ENCODE measurements around the gene SOHLH2.
A peak's percentile ranks its signal among the peaks of the same experiment; 100 is the strongest.

SOHLH2 gene

GRCh38 chr13:36231236-36231635 lies 16.9 kb upstream of the SOHLH2 start:
- peaks cover 13% of the 10 kb centered on the region for H3K36me3 Mint-ChIP-seq (ENCODE audit: low read depth)

GRCh38 chr13:36224730-36225129 lies 10.4 kb upstream of the SOHLH2 start:
- H3K36me3 Mint-ChIP-seq (ENCODE audit: low read depth): peaks cover 8% of the 10 kb centered on the region
- peaks cover 25% of the 10 kb centered on the region for H3K9me3 Mint-ChIP-seq
- no peak for TF ChIP-seq CTCF (IDR thresholded peaks at IDR 0.05; ENCODE audit: unreplicated experiment in 3 of 3)
- no peak overlapping the region for H3K4me3 Mint-ChIP-seq
- H3K27ac Mint-ChIP-seq: no peak overlapping the region
- no peaks in the 10 kb centered on the region for H3K27me3 Mint-ChIP-seq (ENCODE audit: low read depth)
- peaks cover 10% of the 10 kb centered on the region for H3K4me1 Mint-ChIP-seq

More at GRCh38 chr13:36231236-36231635, 16.9 kb upstream of the SOHLH2 start:
- Mint-ChIP-seq H3K4me3 (no peak overlapping the region), H3K27ac (no peak overlapping the region), H3K4me1 (no peaks in the 10 kb centered on the region), H3K27me3 (ENCODE audit: low read depth) (no peaks in the 10 kb centered on the region), H3K9me3 (peaks cover 30% of the 10 kb centered on the region)
- no peak for TF ChIP-seq CTCF (IDR thresholded peaks at IDR 0.05; ENCODE audit: unreplicated experiment in 3 of 3)

GRCh38 chr13:36219883-36220282 lies 5.5 kb upstream of the SOHLH2 start:
- Mint-ChIP-seq H3K27ac (no peak overlapping the region), H3K27me3 (ENCODE audit: low read depth) (peaks cover 4% of the 10 kb centered on the region), H3K4me1 (peaks cover 15% of the 10 kb centered on the region), H3K36me3 (ENCODE audit: low read depth) (peaks cover 4% of the 10 kb centered on the region), H3K9me3 (peaks cover 26% of the 10 kb centered on the region), H3K4me3 (no peak overlapping the region)
- TF ChIP-seq CTCF (IDR thresholded peaks at IDR 0.05; ENCODE audit: unreplicated experiment in 3 of 3): no peak

GRCh38 chr13:36217456-36217855 lies 3.1 kb upstream of the SOHLH2 start:
- peaks cover 23% of the 10 kb centered on the region for H3K4me1 Mint-ChIP-seq
- peaks cover 14% of the 10 kb centered on the region for H3K9me3 Mint-ChIP-seq
- peaks cover 8% of the 10 kb centered on the region for H3K27me3 Mint-ChIP-seq (ENCODE audit: low read depth)
- no peaks in the 10 kb centered on the region for H3K36me3 Mint-ChIP-seq (ENCODE audit: low read depth)
- H3K4me3 Mint-ChIP-seq: no peak overlapping the region
- TF ChIP-seq CTCF (IDR thresholded peaks at IDR 0.05; ENCODE audit: unreplicated experiment in 3 of 3): no peak
- H3K27ac Mint-ChIP-seq: peak overlapping the region in 1 of 3 experiments; percentile 46

GRCh38 chr13:36212789-36213188 lies 1.6 kb downstream of the SOHLH2 start:
- peaks cover 8% of the 10 kb centered on the region for H3K9me3 Mint-ChIP-seq
- TF ChIP-seq CTCF (IDR thresholded peaks at IDR 0.05; ENCODE audit: unreplicated experiment in 3 of 3): no peak
- H3K27ac Mint-ChIP-seq: peak overlapping the region; percentile 40 to 50 (median 43)

GRCh38 chr13:36211567-36211966 lies 2.8 kb downstream of the SOHLH2 start:
- H3K4me1 Mint-ChIP-seq: peaks cover 27% of the 10 kb centered on the region
- H3K27ac Mint-ChIP-seq: no peak overlapping the region
- H3K27me3 Mint-ChIP-seq (ENCODE audit: low read depth): peaks cover 8% of the 10 kb centered on the region
- no peaks in the 10 kb centered on the region for H3K36me3 Mint-ChIP-seq (ENCODE audit: low read depth)
- no peak overlapping the region for H3K4me3 Mint-ChIP-seq
- no peak for TF ChIP-seq CTCF (IDR thresholded peaks at IDR 0.05; ENCODE audit: unreplicated experiment in 3 of 3)
- peaks cover 3% of the 10 kb centered on the region for H3K9me3 Mint-ChIP-seq

More at GRCh38 chr13:36212789-36213188, 1.6 kb downstream of the SOHLH2 start:
- H3K27me3 Mint-ChIP-seq (ENCODE audit: low read depth): peaks cover 8% of the 10 kb centered on the region
- peaks cover 27% of the 10 kb centered on the region for H3K4me1 Mint-ChIP-seq
- peak overlapping the region in 1 of 3 experiments; percentile 61 for H3K4me3 Mint-ChIP-seq
- no peaks in the 10 kb centered on the region for H3K36me3 Mint-ChIP-seq (ENCODE audit: low read depth)

Data from nephron (organoid).